ENCODE measurements around the gene ATF7. TPM values are rescaled to one million over a fixed set of nuclear protein-coding genes. Genes with fewer than 3 reads are reported as not detected.

Gene ATF7
- total and polyA plus RNA-seq, 2 of the 13 experiments (the other 11 are each of a cell fraction or from before 2014, with no cell fraction given), result 9.6 to 16.2 TPM

DNA sequence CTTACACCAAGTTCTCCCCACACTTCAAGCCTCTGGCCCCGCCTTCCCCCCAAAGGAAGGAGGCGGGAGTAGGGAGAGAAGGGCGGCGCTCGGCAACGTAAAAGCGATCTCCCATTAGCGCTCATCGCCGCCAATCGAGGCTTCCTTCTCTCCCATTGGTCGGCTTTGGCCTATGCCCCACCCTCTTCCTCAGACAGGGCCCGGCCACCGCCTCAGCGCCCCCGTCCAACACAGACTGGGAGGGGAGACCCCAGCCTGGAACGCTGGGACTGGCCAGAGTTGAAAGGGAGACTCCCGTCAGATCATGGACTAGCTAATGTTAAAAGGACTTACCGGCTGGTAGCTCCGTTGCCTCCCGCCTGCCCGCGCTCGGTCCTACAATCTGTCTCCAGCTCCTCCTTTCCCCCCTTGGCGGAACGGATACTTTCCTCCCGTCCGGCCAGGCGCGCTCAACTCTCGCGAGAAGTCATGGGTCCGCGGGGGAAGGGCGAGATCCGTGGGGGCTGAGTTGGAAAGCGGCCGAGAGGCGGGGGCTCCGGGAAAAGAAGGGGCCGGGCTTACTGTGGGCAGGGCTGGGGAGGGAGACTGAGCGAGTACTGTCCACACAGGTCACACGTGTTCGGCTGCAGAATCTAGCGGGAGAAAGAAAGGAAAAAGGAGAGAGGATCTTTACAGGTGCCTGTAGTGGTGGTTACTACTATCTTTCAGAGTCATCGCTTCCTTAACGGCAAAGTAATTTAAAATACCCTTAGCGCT is at the start of gene ATF7 (continued):
- TF ChIP-seq, protein P1, sequence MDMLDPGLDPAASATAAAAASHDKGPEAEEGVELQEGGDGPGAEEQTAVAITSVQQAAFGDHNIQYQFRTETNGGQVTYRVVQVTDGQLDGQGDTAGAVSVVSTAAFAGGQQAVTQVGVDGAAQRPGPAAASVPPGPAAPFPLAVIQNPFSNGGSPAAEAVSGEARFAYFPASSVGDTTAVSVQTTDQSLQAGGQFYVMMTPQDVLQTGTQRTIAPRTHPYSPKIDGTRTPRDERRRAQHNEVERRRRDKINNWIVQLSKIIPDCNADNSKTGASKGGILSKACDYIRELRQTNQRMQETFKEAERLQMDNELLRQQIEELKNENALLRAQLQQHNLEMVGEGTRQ (IDR thresholded peaks at IDR 0.05; ENCODE audit: low read depth, low read length), result no peak
- TF ChIP-seq, protein P1 (CRISPR knock-in tag; IDR thresholded peaks at IDR 0.05; ENCODE audit: borderline replicate concordance), result peak; percentile 35; the same call in 1 of the 2 replicates
- TF ChIP-seq, protein P2, sequence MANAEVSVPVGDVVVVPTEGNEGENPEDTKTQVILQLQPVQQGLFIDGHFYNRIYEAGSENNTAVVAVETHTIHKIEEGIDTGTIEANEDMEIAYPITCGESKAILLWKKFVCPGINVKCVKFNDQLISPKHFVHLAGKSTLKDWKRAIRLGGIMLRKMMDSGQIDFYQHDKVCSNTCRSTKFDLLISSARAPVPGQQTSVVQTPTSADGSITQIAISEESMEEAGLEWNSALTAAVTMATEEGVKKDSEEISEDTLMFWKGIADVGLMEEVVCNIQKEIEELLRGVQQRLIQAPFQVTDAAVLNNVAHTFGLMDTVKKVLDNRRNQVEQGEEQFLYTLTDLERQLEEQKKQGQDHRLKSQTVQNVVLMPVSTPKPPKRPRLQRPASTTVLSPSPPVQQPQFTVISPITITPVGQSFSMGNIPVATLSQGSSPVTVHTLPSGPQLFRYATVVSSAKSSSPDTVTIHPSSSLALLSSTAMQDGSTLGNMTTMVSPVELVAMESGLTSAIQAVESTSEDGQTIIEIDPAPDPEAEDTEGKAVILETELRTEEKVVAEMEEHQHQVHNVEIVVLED (CRISPR knock-in tag; IDR thresholded peaks at IDR 0.05; ENCODE audit: borderline replicate concordance), result peak; percentile 69; the same call in 1 of the 2 replicates
- TF ChIP-seq ZNF337 (CRISPR knock-in tag; IDR thresholded peaks at IDR 0.05; ENCODE audit: borderline replicate concordance, low read depth) (no peak), ATF7 (IDR thresholded peaks at IDR 0.05) (peak; percentile 78; the same call in 1 of the 2 replicates), ATF7 (CRISPR knock-in tag; IDR thresholded peaks at IDR 0.05) (no peak), EHMT2 (IDR thresholded peaks at IDR 0.05; ENCODE audit: borderline replicate concordance, low read depth, low read length) (no peak), ZMYM2 (CRISPR knock-in tag; IDR thresholded peaks at IDR 0.05) (peak; percentile 43; the same call in 1 of the 2 replicates), REXO4 (CRISPR knock-in tag; IDR thresholded peaks at IDR 0.05; ENCODE audit: borderline replicate concordance) (no peak), SOX13 (IDR thresholded peaks at IDR 0.05) (0 out of 2 replicates have a peak, but pooled peaks have one; percentile 14), SOX13 (CRISPR knock-in tag; conservative IDR thresholded peaks at IDR 0.05 in 1 of 2, IDR thresholded peaks at IDR 0.05 in 1 of 2) (peak in 1 of 2 experiments; percentile 5; a peak in 1 of 4 replicates)
- TF ChIP-seq, protein P3, sequence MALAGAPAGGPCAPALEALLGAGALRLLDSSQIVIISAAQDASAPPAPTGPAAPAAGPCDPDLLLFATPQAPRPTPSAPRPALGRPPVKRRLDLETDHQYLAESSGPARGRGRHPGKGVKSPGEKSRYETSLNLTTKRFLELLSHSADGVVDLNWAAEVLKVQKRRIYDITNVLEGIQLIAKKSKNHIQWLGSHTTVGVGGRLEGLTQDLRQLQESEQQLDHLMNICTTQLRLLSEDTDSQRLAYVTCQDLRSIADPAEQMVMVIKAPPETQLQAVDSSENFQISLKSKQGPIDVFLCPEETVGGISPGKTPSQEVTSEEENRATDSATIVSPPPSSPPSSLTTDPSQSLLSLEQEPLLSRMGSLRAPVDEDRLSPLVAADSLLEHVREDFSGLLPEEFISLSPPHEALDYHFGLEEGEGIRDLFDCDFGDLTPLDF (CRISPR knock-in tag; IDR thresholded peaks at IDR 0.05), result no peak; the same call in 1 of the 2 replicates
- TF ChIP-seq, protein P4, sequence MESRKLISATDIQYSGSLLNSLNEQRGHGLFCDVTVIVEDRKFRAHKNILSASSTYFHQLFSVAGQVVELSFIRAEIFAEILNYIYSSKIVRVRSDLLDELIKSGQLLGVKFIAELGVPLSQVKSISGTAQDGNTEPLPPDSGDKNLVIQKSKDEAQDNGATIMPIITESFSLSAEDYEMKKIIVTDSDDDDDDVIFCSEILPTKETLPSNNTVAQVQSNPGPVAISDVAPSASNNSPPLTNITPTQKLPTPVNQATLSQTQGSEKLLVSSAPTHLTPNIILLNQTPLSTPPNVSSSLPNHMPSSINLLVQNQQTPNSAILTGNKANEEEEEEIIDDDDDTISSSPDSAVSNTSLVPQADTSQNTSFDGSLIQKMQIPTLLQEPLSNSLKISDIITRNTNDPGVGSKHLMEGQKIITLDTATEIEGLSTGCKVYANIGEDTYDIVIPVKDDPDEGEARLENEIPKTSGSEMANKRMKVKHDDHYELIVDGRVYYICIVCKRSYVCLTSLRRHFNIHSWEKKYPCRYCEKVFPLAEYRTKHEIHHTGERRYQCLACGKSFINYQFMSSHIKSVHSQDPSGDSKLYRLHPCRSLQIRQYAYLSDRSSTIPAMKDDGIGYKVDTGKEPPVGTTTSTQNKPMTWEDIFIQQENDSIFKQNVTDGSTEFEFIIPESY (CRISPR knock-in tag; IDR thresholded peaks at IDR 0.05), result peak; percentile 19; the same call in 1 of the 2 replicates
- TF ChIP-seq, protein P5, sequence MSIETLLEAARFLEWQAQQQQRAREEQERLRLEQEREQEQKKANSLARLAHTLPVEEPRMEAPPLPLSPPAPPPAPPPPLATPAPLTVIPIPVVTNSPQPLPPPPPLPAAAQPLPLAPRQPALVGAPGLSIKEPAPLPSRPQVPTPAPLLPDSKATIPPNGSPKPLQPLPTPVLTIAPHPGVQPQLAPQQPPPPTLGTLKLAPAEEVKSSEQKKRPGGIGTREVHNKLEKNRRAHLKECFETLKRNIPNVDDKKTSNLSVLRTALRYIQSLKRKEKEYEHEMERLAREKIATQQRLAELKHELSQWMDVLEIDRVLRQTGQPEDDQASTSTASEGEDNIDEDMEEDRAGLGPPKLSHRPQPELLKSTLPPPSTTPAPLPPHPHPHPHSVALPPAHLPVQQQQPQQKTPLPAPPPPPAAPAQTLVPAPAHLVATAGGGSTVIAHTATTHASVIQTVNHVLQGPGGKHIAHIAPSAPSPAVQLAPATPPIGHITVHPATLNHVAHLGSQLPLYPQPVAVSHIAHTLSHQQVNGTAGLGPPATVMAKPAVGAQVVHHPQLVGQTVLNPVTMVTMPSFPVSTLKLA (IDR thresholded peaks at IDR 0.05), result peak; percentile 84
- TF ChIP-seq, protein P6, sequence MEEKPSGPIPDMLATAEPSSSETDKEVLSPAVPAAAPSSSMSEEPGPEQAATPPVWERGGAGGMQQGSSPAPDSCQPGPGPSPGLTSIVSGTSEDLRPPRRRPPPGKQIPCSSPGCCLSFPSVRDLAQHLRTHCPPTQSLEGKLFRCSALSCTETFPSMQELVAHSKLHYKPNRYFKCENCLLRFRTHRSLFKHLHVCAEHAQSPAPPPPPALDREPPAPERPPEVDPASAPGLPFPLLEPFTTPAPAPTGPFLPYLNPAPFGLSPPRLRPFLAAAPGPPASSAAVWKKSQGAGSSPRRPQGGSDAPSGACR (CRISPR knock-in tag; IDR thresholded peaks at IDR 0.05), result peak; percentile 89
- TF ChIP-seq, protein P7, sequence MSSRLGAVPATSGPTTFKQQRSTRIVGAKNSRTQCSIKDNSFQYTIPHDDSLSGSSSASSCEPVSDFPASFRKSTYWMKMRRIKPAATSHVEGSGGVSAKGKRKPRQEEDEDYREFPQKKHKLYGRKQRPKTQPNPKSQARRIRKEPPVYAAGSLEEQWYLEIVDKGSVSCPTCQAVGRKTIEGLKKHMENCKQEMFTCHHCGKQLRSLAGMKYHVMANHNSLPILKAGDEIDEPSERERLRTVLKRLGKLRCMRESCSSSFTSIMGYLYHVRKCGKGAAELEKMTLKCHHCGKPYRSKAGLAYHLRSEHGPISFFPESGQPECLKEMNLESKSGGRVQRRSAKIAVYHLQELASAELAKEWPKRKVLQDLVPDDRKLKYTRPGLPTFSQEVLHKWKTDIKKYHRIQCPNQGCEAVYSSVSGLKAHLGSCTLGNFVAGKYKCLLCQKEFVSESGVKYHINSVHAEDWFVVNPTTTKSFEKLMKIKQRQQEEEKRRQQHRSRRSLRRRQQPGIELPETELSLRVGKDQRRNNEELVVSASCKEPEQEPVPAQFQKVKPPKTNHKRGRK (CRISPR knock-in tag; IDR thresholded peaks at IDR 0.05), result no peak

All from HepG2 (cell line).